Endodermal cell (in vitro differentiated cells): Measurements from ENCODE around the gene MYO18B. TPM values are rescaled to one million over a fixed set of nuclear protein-coding genes. Genes with fewer than 3 reads are reported as not detected.

Experiments
- DNase-seq: peaks from one replicate; pipeline ENCODE4 v3.0.0-alpha.2; 2017
- H3K27ac ChIP-seq: 2 replicates; pipeline ENCODE4 v1.5.1; 2013; ENCODE audit warnings: mild to moderate bottlenecking, low read depth, low read length, moderate library complexity
- H3K27me3 ChIP-seq: 2 replicates; pipeline ENCODE4 v1.6.1; 2013; ENCODE audit warnings: mild to moderate bottlenecking, low read length, moderate library complexity; ENCODE audit not compliant: insufficient read depth, control insufficient read depth, poor library complexity, severe bottlenecking
- H3K36me3 ChIP-seq: 2 replicates; pipeline ENCODE4 v1.7.0; 2013; ENCODE audit warnings: mild to moderate bottlenecking, low read length, moderate library complexity; ENCODE audit not compliant: control insufficient read depth, insufficient read depth
- H3K4me1 ChIP-seq: one replicate; pipeline ENCODE4 v1.7.0; 2013; ENCODE audit warnings: low read length; ENCODE audit not compliant: control insufficient read depth, insufficient read depth
- H3K4me3 ChIP-seq: 2 replicates; pipeline ENCODE4 v1.5.1; 2013; ENCODE audit warnings: mild to moderate bottlenecking, low read length, moderate library complexity
- H3K9ac ChIP-seq: 2 replicates; pipeline ENCODE4 v1.6.1; 2013; ENCODE audit warnings: mild to moderate bottlenecking, low read length, moderate library complexity; ENCODE audit not compliant: poor library complexity, severe bottlenecking; ENCODE audit errors: extremely low read depth
- H3K9me3 ChIP-seq: 2 replicates; pipeline ENCODE4 v1.6.1; 2013; ENCODE audit warnings: mild to moderate bottlenecking, low read length, moderate library complexity; ENCODE audit not compliant: control insufficient read depth
- H3K27ac Mint-ChIP-seq: 2 replicates; pipeline ENCODE4 v1.8.0; 2020; ENCODE audit warnings: mixed read lengths
- H3K27me3 Mint-ChIP-seq: 2 replicates; pipeline ENCODE4 v1.8.0; 2021; ENCODE audit warnings: mild to moderate bottlenecking, mixed read lengths; ENCODE audit not compliant: insufficient read depth
- H3K36me3 Mint-ChIP-seq: 2 replicates; pipeline ENCODE4 v1.8.0; 2020; ENCODE audit warnings: low read depth, mixed read lengths
- H3K4me1 Mint-ChIP-seq: 2 replicates; pipeline ENCODE4 v1.8.0; 2020; ENCODE audit warnings: mixed read lengths
- H3K4me3 Mint-ChIP-seq: 2 replicates; pipeline ENCODE4 v1.8.0; 2020; ENCODE audit warnings: mild to moderate bottlenecking, moderate library complexity, mixed read lengths
- H3K9me3 Mint-ChIP-seq: 2 replicates; pipeline ENCODE4 v1.8.0; 2020; ENCODE audit warnings: mild to moderate bottlenecking, mixed read lengths
- WGBS, 2 experiments: methylation state at CpG; one replicate each; pipeline versions ENCODE4 v1.1.5 to v1.1.7; 2013; ENCODE audit warnings: missing lambda C conversion rate in 2 of 2, mixed read lengths in 1 of 2; ENCODE audit not compliant: insufficient coverage in 1 of 2, insufficient read length in 1 of 2; 5-methylcytosine and 5-hydroxymethylcytosine counted together
- total RNA-seq, 2 donors: library from RNA; stranded (reverse); fragmentation: NEBNext Ultra II Directional in 1 of 2; extraction: Animal tissue kit (Norgen Biotek cat#: 25700) in 1 of 2; gene quantifications; 2 replicates in 1 of 2; 3 replicates in 1 of 2; pipeline ENCODE4 v1.2.1, GENCODE V29; 2021
- TF ChIP-seq, protein P1 (sequence below): fragments of 200-600 bp; sonication (generic); conservative IDR thresholded peaks from 2 replicates; pipeline ENCODE4 v1.5.0; 2021; ENCODE audit warnings: antibody characterized with exemption, mild to moderate bottlenecking

MYO18B gene
- total RNA-seq, 2 donors from 2014 or later, result 0.77 to 0.84 TPM

- Histone ChIP-seq H3K27me3 (no peaks in the 10 kb centered on the region), H3K36me3 (no peaks in the 10 kb centered on the region), H3K4me3 (no peak overlapping the region), H3K9me3 (no peaks in the 10 kb centered on the region), H3K4me1 (no peaks in the 10 kb centered on the region), H3K9ac (no peak overlapping the region), H3K27ac (no peak overlapping the region)
- Mint-ChIP-seq H3K4me1 (peaks cover 2% of the 10 kb centered on the region), H3K27ac (no peak overlapping the region), H3K27me3 (peaks cover 5% of the 10 kb centered on the region), H3K36me3 (no peaks in the 10 kb centered on the region), H3K9me3 (no peaks in the 10 kb centered on the region), H3K4me3 (no peak overlapping the region)
- TF ChIP-seq, protein P1, sequence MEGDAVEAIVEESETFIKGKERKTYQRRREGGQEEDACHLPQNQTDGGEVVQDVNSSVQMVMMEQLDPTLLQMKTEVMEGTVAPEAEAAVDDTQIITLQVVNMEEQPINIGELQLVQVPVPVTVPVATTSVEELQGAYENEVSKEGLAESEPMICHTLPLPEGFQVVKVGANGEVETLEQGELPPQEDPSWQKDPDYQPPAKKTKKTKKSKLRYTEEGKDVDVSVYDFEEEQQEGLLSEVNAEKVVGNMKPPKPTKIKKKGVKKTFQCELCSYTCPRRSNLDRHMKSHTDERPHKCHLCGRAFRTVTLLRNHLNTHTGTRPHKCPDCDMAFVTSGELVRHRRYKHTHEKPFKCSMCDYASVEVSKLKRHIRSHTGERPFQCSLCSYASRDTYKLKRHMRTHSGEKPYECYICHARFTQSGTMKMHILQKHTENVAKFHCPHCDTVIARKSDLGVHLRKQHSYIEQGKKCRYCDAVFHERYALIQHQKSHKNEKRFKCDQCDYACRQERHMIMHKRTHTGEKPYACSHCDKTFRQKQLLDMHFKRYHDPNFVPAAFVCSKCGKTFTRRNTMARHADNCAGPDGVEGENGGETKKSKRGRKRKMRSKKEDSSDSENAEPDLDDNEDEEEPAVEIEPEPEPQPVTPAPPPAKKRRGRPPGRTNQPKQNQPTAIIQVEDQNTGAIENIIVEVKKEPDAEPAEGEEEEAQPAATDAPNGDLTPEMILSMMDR, result peak; percentile 88
- 60 to 64% methylated on average over 7 to 12 of the region's 12 CpGs for WGBS, 2 experiments
- DNase-seq, result peak; percentile 90
These were observed 32.6 kb downstream of the MYO18B start for GRCh38 chr22:25774575-25775026.

DNA sequence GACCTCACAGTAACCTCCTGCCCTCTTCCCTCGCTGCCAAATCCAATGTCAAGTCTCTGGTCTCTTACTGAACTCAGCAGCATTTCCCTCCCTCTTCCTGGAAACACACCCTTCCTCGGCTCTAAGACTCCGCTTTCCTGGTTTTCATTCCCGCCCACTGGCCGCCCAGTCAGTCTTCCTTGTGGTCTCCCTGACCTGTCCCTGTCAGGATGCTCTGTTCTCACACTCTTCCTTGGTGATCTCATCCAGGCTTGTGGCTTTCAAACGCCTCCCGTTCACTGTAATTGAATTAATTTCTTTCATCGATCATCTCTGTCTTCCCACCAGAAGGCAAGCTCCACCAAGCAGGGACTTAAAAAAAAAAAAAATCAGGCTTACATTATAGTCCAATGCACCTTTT, 33.5 kb downstream of the MYO18B start:
- Mint-ChIP-seq H3K4me1 (peaks cover 2% of the 10 kb centered on the region), H3K9me3 (no peaks in the 10 kb centered on the region), H3K27me3 (peaks cover 5% of the 10 kb centered on the region), H3K4me3 (no peak overlapping the region), H3K27ac (no peak overlapping the region), H3K36me3 (no peaks in the 10 kb centered on the region)
- Histone ChIP-seq H3K9ac (no peak overlapping the region), H3K4me3 (no peak overlapping the region), H3K27me3 (no peaks in the 10 kb centered on the region), H3K36me3 (no peaks in the 10 kb centered on the region), H3K9me3 (no peaks in the 10 kb centered on the region), H3K4me1 (no peaks in the 10 kb centered on the region), H3K27ac (no peak overlapping the region)
- WGBS, 2 experiments, result 44 to 53% methylated on average over 7 to 8 of the region's 8 CpGs
- peak; percentile 93 for DNase-seq
- TF ChIP-seq, protein P1, result no peak

GRCh38 chr22:25777411-25777810, 35.4 kb downstream of the MYO18B start:
- H3K27ac ChIP-seq, result no peak overlapping the region
- Mint-ChIP-seq H3K36me3 (no peaks in the 10 kb centered on the region), H3K4me3 (no peak overlapping the region), H3K9me3 (no peaks in the 10 kb centered on the region), H3K4me1 (peaks cover 2% of the 10 kb centered on the region), H3K27me3 (peaks cover 3% of the 10 kb centered on the region), H3K27ac (no peak overlapping the region)
- no peaks in the 10 kb centered on the region for H3K36me3 ChIP-seq
- WGBS, 2 experiments, result 82 to 91% methylated on average over 3 to 9 of the region's 9 CpGs
- H3K27me3 ChIP-seq, result no peaks in the 10 kb centered on the region
- H3K9me3 ChIP-seq, result no peaks in the 10 kb centered on the region
- no peak for DNase-seq
- TF ChIP-seq, protein P1, result no peak
- H3K4me1 ChIP-seq, result no peaks in the 10 kb centered on the region
- H3K4me3 ChIP-seq, result no peak overlapping the region
- no peak overlapping the region for H3K9ac ChIP-seq
